H1 (cell line): Measurements from ENCODE around the gene PRKCA. TPM values are rescaled to one million over a fixed set of nuclear protein-coding genes. Genes with fewer than 3 reads are reported as not detected.

ENCODE experiments used
- CTCF ChIA-PET: fragments of 300-600 bp; sonication (Branson Sonifier 250); formaldehyde crosslinking; loops from one replicate; lab custom pipeline; 2021; ENCODE audit not compliant: partially characterized antibody; lab: Charles Lee
- POLR2A ChIA-PET: fragments of 300-600 bp; sonication (Branson Sonifier 250); formaldehyde crosslinking; loops from one replicate; lab custom pipeline; 2021; ENCODE audit warnings: inconsistent platforms; ENCODE audit not compliant: partially characterized antibody; lab: Charles Lee
- DNase-seq, 2 experiments: peaks; one replicate each; pipeline versions ENCODE4 v3.0.0 to v3.0.0-alpha.2; 2010 to 2022; ENCODE audit warnings: low spot score in 2 of 2, low read depth in 1 of 2, mixed read lengths in 1 of 2
- FAIRE-seq: peaks from 2 replicates; lab custom pipeline; 2011; peaks lifted over from hg19 to GRCh38; lab: Jason Lieb, UNC
- H2AFZ ChIP-seq: 2 replicates; pipeline ENCODE4 v1.8.1; 2012; ENCODE audit warnings: low read length, inconsistent platforms
- H2AK5ac ChIP-seq: 2 replicates; pipeline ENCODE4 v1.6.1; 2013; ENCODE audit warnings: low read depth, low read length
- H2BK120ac ChIP-seq: replicated peaks from 2 replicates; pipeline ENCODE3; 2013; ENCODE audit warnings: low read depth, low read length, inconsistent platforms
- H2BK12ac ChIP-seq: 2 replicates; pipeline ENCODE4 v1.6.1; 2013; ENCODE audit warnings: low read depth, low read length
- H2BK15ac ChIP-seq: 2 replicates; pipeline ENCODE4 v1.6.1; 2013; ENCODE audit warnings: low read length
- H2BK20ac ChIP-seq: 2 replicates; pipeline ENCODE4 v1.6.1; 2013; ENCODE audit warnings: low read length
- H2BK5ac ChIP-seq: 2 replicates; pipeline ENCODE4 v1.6.1; 2013; ENCODE audit warnings: low read depth, low read length
- H3K14ac ChIP-seq: 2 replicates; pipeline ENCODE4 v1.6.1; 2013; ENCODE audit warnings: inconsistent platforms; ENCODE audit not compliant: insufficient read length
- H3K18ac ChIP-seq: 2 replicates; pipeline ENCODE4 v1.6.1; 2013; ENCODE audit warnings: low read length; ENCODE audit errors: extremely low read depth
- H3K23ac ChIP-seq: 2 replicates; pipeline ENCODE4 v1.6.1; 2013; ENCODE audit warnings: inconsistent platforms; ENCODE audit not compliant: insufficient read length
- H3K23me2 ChIP-seq: 2 replicates; pipeline ENCODE4 v1.6.1; 2013; ENCODE audit warnings: low read depth, low read length
- H3K27ac ChIP-seq: 2 replicates; pipeline ENCODE4 v1.6.1; 2011; ENCODE audit warnings: low read depth, low read length, inconsistent platforms
- H3K27me3 ChIP-seq, 4 experiments: replicated peaks in 1 of 4; 1 replicate in 1 of 4; 2 replicates in 3 of 4; pipeline versions ENCODE4 v1.6.1 to v1.8.1; 2011 to 2013; ENCODE audit warnings: low read length in 3 of 4, mild to moderate bottlenecking in 3 of 4, inconsistent platforms in 2 of 4, mixed read lengths in 2 of 4, moderate library complexity in 1 of 4; ENCODE audit not compliant: control insufficient read depth in 3 of 4, insufficient read depth in 3 of 4; ENCODE audit errors: extremely low read depth in 1 of 4
- H3K36me3 ChIP-seq, 4 experiments: 2 replicates each; pipeline versions ENCODE4 v1.6.1 to v1.8.1; 2011 to 2013; ENCODE audit warnings: mild to moderate bottlenecking in 4 of 4, low read length in 3 of 4, moderate library complexity in 2 of 4, control low read depth in 1 of 4, inconsistent platforms in 1 of 4; ENCODE audit not compliant: insufficient read depth in 4 of 4, control insufficient read depth in 2 of 4
- H3K4ac ChIP-seq: replicated peaks from 2 replicates; pipeline ENCODE3; 2013; ENCODE audit warnings: low read length, low read depth, mixed read lengths, inconsistent platforms; ENCODE audit not compliant: insufficient read length
- H3K4me1 ChIP-seq, 4 experiments: replicated peaks in 1 of 4; 1 replicate in 1 of 4; 2 replicates in 3 of 4; pipeline versions ENCODE4 v1.6.1 to v1.8.1; 2011 to 2013; ENCODE audit warnings: low read length in 3 of 4, inconsistent platforms in 2 of 4, mixed read lengths in 1 of 4; ENCODE audit not compliant: insufficient read depth in 4 of 4, control insufficient read depth in 3 of 4
- H3K4me2 ChIP-seq, 2 experiments: 2 replicates each; pipeline versions ENCODE4 v1.6.1 to v1.8.1; 2011 to 2013; ENCODE audit warnings: low read depth in 2 of 2, low read length in 2 of 2, control low read depth in 1 of 2, inconsistent platforms in 1 of 2, mild to moderate bottlenecking in 1 of 2; ENCODE audit not compliant: insufficient read depth in 1 of 2
- H3K4me3 ChIP-seq, 4 experiments: fragments of 200-600, 300-600 bp in 1 of 4; sonication (generic), shearing (Covaris generic), sonication (Bioruptor Twin) in 1 of 4; 2 replicates each; pipeline versions ENCODE4 v1.5.1 to v1.8.1; 2011 to 2016; ENCODE audit warnings: low read length in 4 of 4, low read depth in 3 of 4, control low read depth in 2 of 4, inconsistent platforms in 2 of 4, mild to moderate bottlenecking in 2 of 4, mixed read lengths in 1 of 4, moderate library complexity in 1 of 4; ENCODE audit not compliant: insufficient read depth in 2 of 4; ENCODE audit errors: extremely low read depth in 1 of 4
- H3K56ac ChIP-seq: replicated peaks from 2 replicates; pipeline ENCODE3; 2013; ENCODE audit warnings: low read depth, mild to moderate bottlenecking, mixed read lengths, low read length, inconsistent platforms; ENCODE audit not compliant: insufficient read length
- H3K79me1 ChIP-seq: 2 replicates; pipeline ENCODE4 v1.6.1; 2013; ENCODE audit warnings: low read depth, low read length, control low read depth
- H3K79me2 ChIP-seq, 2 experiments: 2 replicates each; pipeline versions ENCODE4 v1.6.1 to v1.8.1; 2012 to 2013; ENCODE audit warnings: low read length in 2 of 2, mild to moderate bottlenecking in 2 of 2, inconsistent platforms in 1 of 2; ENCODE audit not compliant: insufficient read depth in 2 of 2, control insufficient read depth in 1 of 2
- H3K9ac ChIP-seq, 4 experiments: replicated peaks in 1 of 4; 1 replicate in 1 of 4; 2 replicates in 3 of 4; pipeline versions ENCODE4 v1.6.1 to v1.8.1; 2011 to 2013; ENCODE audit warnings: low read depth in 3 of 4, low read length in 3 of 4, control low read depth in 2 of 4, mild to moderate bottlenecking in 2 of 4, moderate library complexity in 2 of 4, inconsistent platforms in 1 of 4; ENCODE audit errors: extremely low read depth in 1 of 4
- H3K9me3 ChIP-seq, 2 experiments: 2 replicates each; pipeline versions ENCODE4 v1.6.1 to v1.8.1; 2012 to 2013; ENCODE audit warnings: mild to moderate bottlenecking in 2 of 2, moderate library complexity in 2 of 2, control low read depth in 1 of 2, inconsistent platforms in 1 of 2, low read depth in 1 of 2, low read length in 1 of 2, mixed read lengths in 1 of 2; ENCODE audit not compliant: insufficient read depth in 2 of 2
- H4K20me1 ChIP-seq, 2 experiments: replicated peaks in 1 of 2; 2 replicates each; pipeline versions ENCODE3 to v1.8.1; 2011 to 2013; ENCODE audit warnings: inconsistent platforms in 2 of 2, low read length in 2 of 2, mild to moderate bottlenecking in 1 of 2; ENCODE audit not compliant: insufficient read depth in 2 of 2, control insufficient read depth in 1 of 2
- H4K5ac ChIP-seq: 2 replicates; pipeline ENCODE4 v1.6.1; 2013; ENCODE audit warnings: low read length, low read depth, mixed read lengths, inconsistent platforms; ENCODE audit not compliant: insufficient read length
- H4K8ac ChIP-seq: 2 replicates; pipeline ENCODE4 v1.8.0; 2013; ENCODE audit warnings: mild to moderate bottlenecking, moderate library complexity, low read length, inconsistent platforms; ENCODE audit not compliant: insufficient read depth; ENCODE audit errors: extremely low read depth
- H4K91ac ChIP-seq: replicated peaks from 2 replicates; pipeline ENCODE3; 2013; ENCODE audit warnings: low read length, mixed read lengths, inconsistent platforms; ENCODE audit not compliant: insufficient read length
- CHD1 ChIP-seq: IDR thresholded peaks from 2 replicates; pipeline ENCODE4 v1.6.1; 2012; ENCODE audit warnings: low read depth, low read length, improper control_type of control experiment
- CHD2 ChIP-seq: IDR thresholded peaks from 2 replicates; pipeline ENCODE4 v1.6.1; 2012; ENCODE audit warnings: low read length, improper control_type of control experiment
- CTCF ChIP-seq, 3 experiments: IDR thresholded peaks; 1 replicate in 2 of 3; 2 replicates in 1 of 3; pipeline versions ENCODE4 v1.5.1 to v1.6.1; 2011; ENCODE audit warnings: low read length in 3 of 3, mild to moderate bottlenecking in 3 of 3, inconsistent platforms in 2 of 3, low read depth in 1 of 3, moderate library complexity in 1 of 3; ENCODE audit not compliant: insufficient read depth in 1 of 3; ENCODE audit errors: control extremely low read depth in 1 of 3
- E2F6 ChIP-seq: IDR thresholded peaks from 2 replicates; pipeline ENCODE4 v1.6.1; 2012; ENCODE audit warnings: inconsistent platforms
- KDM4A ChIP-seq: IDR thresholded peaks from one replicate; pipeline ENCODE4 v1.7.1; 2012; ENCODE audit warnings: low read depth, mild to moderate bottlenecking, moderate library complexity, low read length, inconsistent platforms; ENCODE audit not compliant: severe bottlenecking
- NANOG ChIP-seq: IDR thresholded peaks from 2 replicates; pipeline ENCODE4 v1.6.1; 2011; ENCODE audit warnings: low read length, low read depth, mild to moderate bottlenecking, inconsistent platforms; ENCODE audit not compliant: insufficient read depth, poor library complexity, severe bottlenecking
- POLR2AphosphoS5 ChIP-seq: IDR thresholded peaks from 2 replicates; pipeline ENCODE4 v1.6.1; 2011; ENCODE audit warnings: low read depth, low read length
- RAD21 ChIP-seq, 2 experiments: IDR thresholded peaks in 1 of 2; conservative IDR thresholded peaks in 1 of 2; 2 replicates each; pipeline ENCODE4 v1.6.1; 2011; ENCODE audit warnings: low read depth in 2 of 2, low read length in 2 of 2, improper control_type of control experiment in 1 of 2, inconsistent platforms in 1 of 2, mild to moderate bottlenecking in 1 of 2, moderate library complexity in 1 of 2
- SP4 ChIP-seq: IDR thresholded peaks from 2 replicates; pipeline ENCODE4 v1.6.1; 2012; ENCODE audit warnings: low read length, inconsistent platforms
- SRF ChIP-seq: IDR thresholded peaks from 2 replicates; pipeline ENCODE4 v1.6.1; 2011; ENCODE audit warnings: mild to moderate bottlenecking, low read depth, low read length, moderate library complexity
- ZNF274 ChIP-seq: IDR thresholded peaks from 2 replicates; pipeline ENCODE4 v1.7.0; 2012; ENCODE audit warnings: low read length, borderline replicate concordance; ENCODE audit errors: extremely low read depth
- WGBS, 2 experiments: shearing (Covaris generic) in 1 of 2; methylation state at CpG; one replicate each; pipeline versions ENCODE4 v1.1.6 to v1.1.7; 2013 to 2015; ENCODE audit warnings: low lambda C conversion rate in 2 of 2, mixed read lengths in 2 of 2, inconsistent platforms in 1 of 2, low coverage in 1 of 2, missing lambda C conversion rate in 1 of 2; ENCODE audit not compliant: insufficient replicate concordance in 2 of 2, insufficient coverage in 1 of 2, insufficient read length in 1 of 2; ENCODE audit errors: extremely low coverage in 1 of 2, missing lambda C conversion rate in 1 of 2; 5-methylcytosine and 5-hydroxymethylcytosine counted together
- polyA plus RNA-seq, 7 experiments: library from polyadenylated mRNA; depleted of rRNA in 3 of 7; stranded (reverse) in 5 of 7; unstranded in 2 of 7; fragments of >200 nt in 5 of 7; fragments of 200-250 nt in 2 of 7; gene quantifications; 1 replicate in 5 of 7; 2 replicates in 1 of 7; 4 replicates in 1 of 7; pipeline versions ENCODE4 v1.2.1 to v1.2.3, GENCODE V29; 2011 to 2013; ENCODE audit warnings: missing spikeins in 2 of 7, mixed read lengths in 2 of 7
- total RNA-seq: library from RNA; stranded (reverse); fragmentation: NEBNext Ultra II Directional; extraction: Animal tissue kit (Norgen Biotek cat#: 25700); gene quantifications from 2 replicates; pipeline ENCODE4 v1.2.1, GENCODE V29; 2021

Gene PRKCA
- total and polyA plus RNA-seq, 2 of the 8 experiments (the other 6 are each of a cell fraction or from before 2014, with no cell fraction given), result 5.8 to 17.8 TPM

DNA sequence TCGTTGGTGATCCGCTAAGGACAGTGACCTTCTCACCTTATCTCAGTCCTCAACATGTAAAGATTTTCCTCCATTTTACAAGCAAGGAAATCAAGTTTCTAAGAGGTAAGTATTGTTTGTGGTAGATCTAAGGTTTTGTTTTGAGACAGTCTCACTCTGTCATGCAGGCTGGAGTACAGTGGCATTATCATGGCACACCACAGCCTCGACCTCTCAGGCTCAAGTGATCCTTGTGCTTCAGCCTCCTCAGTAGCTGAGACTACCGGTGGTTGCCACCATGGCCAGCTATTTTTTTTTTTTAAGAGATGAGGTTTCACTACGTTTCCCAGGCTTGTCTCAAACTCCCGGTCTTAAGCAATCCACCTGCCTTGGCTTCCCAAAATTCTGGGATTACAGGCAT is 34.9 kb downstream of the PRKCA start:
- H3K23ac ChIP-seq, result no peak overlapping the region
- no peaks in the 10 kb centered on the region for H3K36me3 ChIP-seq
- no peaks in the 10 kb centered on the region for H3K9me3 ChIP-seq
- no peaks in the 10 kb centered on the region for H3K23me2 ChIP-seq
- H2BK120ac ChIP-seq, result no peak overlapping the region
- CTCF ChIA-PET, result interaction anchor here (0.6 to 1.3 kb wide), 3 partner anchors 10 to 248 kb away, joined by 3 to 4 read pairs (median 3); no protein-coding TSS in a partner anchor
- H2BK5ac ChIP-seq, result no peak overlapping the region
- peaks cover 0 to 8% of the 10 kb centered on the region in 2 experiments; a peak in 2 of 4 replicates for H3K79me2 ChIP-seq
- H2BK20ac ChIP-seq, result no peak overlapping the region
- no peaks in the 10 kb centered on the region for H3K79me1 ChIP-seq
- H2BK12ac ChIP-seq, result no peak overlapping the region
- no peak overlapping the region for H2BK15ac ChIP-seq
- no peaks in the 10 kb centered on the region for H4K20me1 ChIP-seq
- FAIRE-seq (no peak), DNase-seq (no peak)
- no peak overlapping the region for H4K91ac ChIP-seq
- H2AK5ac ChIP-seq, result no peak overlapping the region
- TF ChIP-seq CTCF (IDR thresholded peaks at IDR 0.05; ENCODE audit: control extremely low read depth in 1 of 3, insufficient read depth in 1 of 3, low read depth in 1 of 3, low read length in 3 of 3) (no peak), KDM4A (no peak), RAD21 (IDR thresholded peaks at IDR 0.05 in 1 of 2, conservative IDR thresholded peaks at IDR 0.05 in 1 of 2; ENCODE audit: low read depth in 2 of 2, low read length in 2 of 2) (no peak), SRF (no peak), POLR2AphosphoS5 (no peak), CHD1 (no peak), E2F6 (no peak), SP4 (no peak), CHD2 (no peak), NANOG (no peak), ZNF274 (no peak)
- no peak overlapping the region for H3K9ac ChIP-seq
- WGBS, 2 experiments, result 83% methylated on average over 6 of the region's 6 CpGs; no CpG with 5 or more reads in 1 of the 2 experiments
- H3K4me2 ChIP-seq, result no peak overlapping the region
- H3K27me3 ChIP-seq, result no peaks in the 10 kb centered on the region
- H3K4me1 ChIP-seq, result peaks cover 0 to 5% (median 0%) of the 10 kb centered on the region in 4 experiments; a peak in 3 of 7 replicates
- no peak overlapping the region for H3K4ac ChIP-seq
- POLR2A ChIA-PET, result no interaction called here
- no peak overlapping the region for H2AFZ ChIP-seq
- H3K4me3 ChIP-seq, result no peak overlapping the region
- H4K5ac ChIP-seq, result no peak overlapping the region
- H4K8ac ChIP-seq, result no peak overlapping the region
- H3K18ac ChIP-seq, result no peak overlapping the region
- no peak overlapping the region for H3K14ac ChIP-seq
- no peak overlapping the region for H3K27ac ChIP-seq
- H3K56ac ChIP-seq, result no peak overlapping the region
